HepG2 (cell line): ENCODE data around the gene COBLL1. TPM values are rescaled to one million over a fixed set of nuclear protein-coding genes. Genes with fewer than 3 reads are reported as not detected.

ENCODE experiments used
- KDM3A ChIP-seq: IDR thresholded peaks from 2 replicates; pipeline ENCODE4 v1.6.1; 2018; ENCODE audit warnings: low read depth, missing compliant biosample characterization
- NFE2L1 ChIP-seq: sonication (generic); formaldehyde crosslinking; IDR thresholded peaks from 2 replicates; pipeline ENCODE4 v1.4.0; 2020; ENCODE audit warnings: missing genetic modification reagents, mild to moderate bottlenecking, borderline replicate concordance
- NR3C1 ChIP-seq: sonication (generic); formaldehyde crosslinking; IDR thresholded peaks from 2 replicates; pipeline ENCODE4 v1.4.0; 2020; ENCODE audit warnings: missing genetic modification reagents
- RFX3 ChIP-seq: IDR thresholded peaks from 2 replicates; pipeline ENCODE4 v1.6.1; 2016; ENCODE audit warnings: missing biosample characterization, missing genetic modification reagents
- SMAD3 ChIP-seq: sonication (generic); formaldehyde crosslinking; IDR thresholded peaks from 2 replicates; pipeline ENCODE4 v1.4.0; 2020; ENCODE audit warnings: missing genetic modification reagents
- SOX13 ChIP-seq, 3 experiments: fragments of 450-650 bp in 1 of 3; sonication (generic) in 1 of 3; formaldehyde crosslinking in 1 of 3; IDR thresholded peaks in 2 of 3; conservative IDR thresholded peaks in 1 of 3; 2 replicates each; pipeline versions ENCODE4 v1.5.0 to v1.6.1; 2016 to 2020; ENCODE audit warnings: antibody characterized with exemption in 1 of 3, mild to moderate bottlenecking in 1 of 3, missing compliant biosample characterization in 1 of 3, missing genetic modification reagents in 1 of 3, moderate library complexity in 1 of 3
- SP2 ChIP-seq: sonication (generic); formaldehyde crosslinking; IDR thresholded peaks from 2 replicates; pipeline ENCODE4 v1.5.1; 2020; ENCODE audit warnings: mild to moderate bottlenecking, missing genetic modification reagents
- SP5 ChIP-seq: IDR thresholded peaks from 2 replicates; pipeline ENCODE4 v1.6.1; 2016; ENCODE audit warnings: low read depth, borderline replicate concordance
- TBL1XR1 ChIP-seq: fragments of 150-350 bp; IDR thresholded peaks from 2 replicates; pipeline ENCODE4 v1.6.1; 2014; ENCODE audit warnings: borderline replicate concordance, low read length; ENCODE audit not compliant: partially characterized antibody
- ZEB1 ChIP-seq: IDR thresholded peaks from 2 replicates; pipeline ENCODE4 v1.6.1; 2012; ENCODE audit warnings: mild to moderate bottlenecking, low read depth, inconsistent platforms; ENCODE audit not compliant: insufficient replicate concordance
- ZNF709 ChIP-seq: sonication (generic); formaldehyde crosslinking; IDR thresholded peaks from 2 replicates; pipeline ENCODE4 v1.5.0; 2020; ENCODE audit warnings: mild to moderate bottlenecking, missing genetic modification reagents
- polyA plus RNA-seq, 8 experiments: library from polyadenylated mRNA; depleted of rRNA in 3 of 8; stranded (reverse) in 7 of 8; unstranded in 1 of 8; fragments of >200 nt; fragmentation: Illumina TruSeq in 4 of 8; extraction: Trizol in 4 of 8; gene quantifications; 2 replicates each; pipeline versions ENCODE4 v1.2.1 to v1.2.3, GENCODE V29; 2011 to 2016; ENCODE audit warnings: low read depth in 4 of 8, missing spikeins in 1 of 8, mixed read lengths in 1 of 8; ENCODE audit not compliant: insufficient read depth in 1 of 8
- total RNA-seq, 5 experiments: library from RNA; depleted of rRNA; stranded (reverse); fragments of >200 nt; fragmentation: Illumina TruSeq; extraction: Trizol; gene quantifications; 2 replicates each; pipeline ENCODE4 v1.2.3, GENCODE V29; 2016; ENCODE audit warnings: low read depth in 1 of 5
- TF ChIP-seq, protein P1 (sequence below), 2 experiments: IDR thresholded peaks; 2 replicates each; pipeline ENCODE4 v1.6.1; 2011 to 2012; ENCODE audit warnings: low read length in 2 of 2, borderline replicate concordance in 1 of 2, low read depth in 1 of 2, mild to moderate bottlenecking in 1 of 2, moderate library complexity in 1 of 2
- TF ChIP-seq, protein P2 (sequence below): sonication (generic); formaldehyde crosslinking; IDR thresholded peaks from 2 replicates; pipeline ENCODE4 v1.4.0; 2020; ENCODE audit warnings: mild to moderate bottlenecking, missing genetic modification reagents
- TF ChIP-seq, protein P3 (sequence below): sonication (generic); formaldehyde crosslinking; conservative IDR thresholded peaks from 2 replicates; pipeline ENCODE4 v1.8.0; 2022; ENCODE audit warnings: low read depth, missing genetic modification reagents
- TF ChIP-seq, protein P4 (sequence below): sonication (generic); formaldehyde crosslinking; IDR thresholded peaks from 2 replicates; pipeline ENCODE4 v1.5.0; 2020; ENCODE audit warnings: mild to moderate bottlenecking, missing genetic modification reagents
- TF ChIP-seq, protein P5 (sequence below): sonication (generic); formaldehyde crosslinking; IDR thresholded peaks from 2 replicates; pipeline ENCODE4 v1.4.0; 2020; ENCODE audit warnings: mild to moderate bottlenecking, missing genetic modification reagents, borderline replicate concordance

Gene COBLL1
- total and polyA plus RNA-seq, 2 of the 13 experiments (the other 11 are each of a cell fraction or from before 2014, with no cell fraction given): 32.6 to 86.8 TPM

DNA sequence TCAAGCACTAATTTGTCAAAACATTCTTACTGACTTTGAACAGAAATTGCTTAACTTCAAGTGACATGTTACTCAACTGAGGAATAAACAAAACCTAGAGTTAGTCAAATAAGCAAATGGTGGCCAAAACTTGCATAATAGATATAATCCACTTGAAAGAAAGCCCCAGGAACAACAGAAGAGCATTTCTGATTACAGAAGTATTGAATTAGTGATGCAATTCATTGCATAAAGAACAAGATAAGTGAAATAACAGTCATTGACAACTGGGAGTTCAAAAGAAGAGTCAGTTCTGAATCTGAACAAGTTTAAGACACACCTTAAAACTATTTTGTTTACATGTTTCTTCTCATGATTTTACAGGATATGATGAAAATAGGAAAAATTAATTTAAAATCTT, 30.8 kb downstream of the COBLL1 start (continued):
- TF ChIP-seq, protein P1, sequence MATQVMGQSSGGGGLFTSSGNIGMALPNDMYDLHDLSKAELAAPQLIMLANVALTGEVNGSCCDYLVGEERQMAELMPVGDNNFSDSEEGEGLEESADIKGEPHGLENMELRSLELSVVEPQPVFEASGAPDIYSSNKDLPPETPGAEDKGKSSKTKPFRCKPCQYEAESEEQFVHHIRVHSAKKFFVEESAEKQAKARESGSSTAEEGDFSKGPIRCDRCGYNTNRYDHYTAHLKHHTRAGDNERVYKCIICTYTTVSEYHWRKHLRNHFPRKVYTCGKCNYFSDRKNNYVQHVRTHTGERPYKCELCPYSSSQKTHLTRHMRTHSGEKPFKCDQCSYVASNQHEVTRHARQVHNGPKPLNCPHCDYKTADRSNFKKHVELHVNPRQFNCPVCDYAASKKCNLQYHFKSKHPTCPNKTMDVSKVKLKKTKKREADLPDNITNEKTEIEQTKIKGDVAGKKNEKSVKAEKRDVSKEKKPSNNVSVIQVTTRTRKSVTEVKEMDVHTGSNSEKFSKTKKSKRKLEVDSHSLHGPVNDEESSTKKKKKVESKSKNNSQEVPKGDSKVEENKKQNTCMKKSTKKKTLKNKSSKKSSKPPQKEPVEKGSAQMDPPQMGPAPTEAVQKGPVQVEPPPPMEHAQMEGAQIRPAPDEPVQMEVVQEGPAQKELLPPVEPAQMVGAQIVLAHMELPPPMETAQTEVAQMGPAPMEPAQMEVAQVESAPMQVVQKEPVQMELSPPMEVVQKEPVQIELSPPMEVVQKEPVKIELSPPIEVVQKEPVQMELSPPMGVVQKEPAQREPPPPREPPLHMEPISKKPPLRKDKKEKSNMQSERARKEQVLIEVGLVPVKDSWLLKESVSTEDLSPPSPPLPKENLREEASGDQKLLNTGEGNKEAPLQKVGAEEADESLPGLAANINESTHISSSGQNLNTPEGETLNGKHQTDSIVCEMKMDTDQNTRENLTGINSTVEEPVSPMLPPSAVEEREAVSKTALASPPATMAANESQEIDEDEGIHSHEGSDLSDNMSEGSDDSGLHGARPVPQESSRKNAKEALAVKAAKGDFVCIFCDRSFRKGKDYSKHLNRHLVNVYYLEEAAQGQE (IDR thresholded peaks at IDR 0.05; ENCODE audit: borderline replicate concordance in 1 of 2, low read depth in 1 of 2, low read length in 2 of 2): peak in 1 of 2 experiments; percentile 69; a peak in 1 of 4 replicates
- TF ChIP-seq, protein P2, sequence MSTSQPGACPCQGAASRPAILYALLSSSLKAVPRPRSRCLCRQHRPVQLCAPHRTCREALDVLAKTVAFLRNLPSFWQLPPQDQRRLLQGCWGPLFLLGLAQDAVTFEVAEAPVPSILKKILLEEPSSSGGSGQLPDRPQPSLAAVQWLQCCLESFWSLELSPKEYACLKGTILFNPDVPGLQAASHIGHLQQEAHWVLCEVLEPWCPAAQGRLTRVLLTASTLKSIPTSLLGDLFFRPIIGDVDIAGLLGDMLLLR: no peak
- TF ChIP-seq RFX3 (peak; percentile 37; the same call in 1 of the 2 replicates), NR3C1 (no peak), TBL1XR1 (peak; percentile 96), NFE2L1 (CRISPR knock-in tag) (no peak), SP2 (CRISPR knock-in tag) (no peak), SOX13 (IDR thresholded peaks at IDR 0.05) (peak; percentile 92; the same call in 1 of the 2 replicates), SOX13 (CRISPR knock-in tag; conservative IDR thresholded peaks at IDR 0.05 in 1 of 2, IDR thresholded peaks at IDR 0.05 in 1 of 2) (peak in 1 of 2 experiments; percentile 98; a peak in 2 of 4 replicates), KDM3A (CRISPR knock-in tag) (no peak; the same call in 1 of the 2 replicates), SMAD3 (peak; percentile 93), SP5 (peak; percentile 26; the same call in 1 of the 2 replicates), ZNF709 (CRISPR knock-in tag) (no peak), ZEB1 (no peak)
- TF ChIP-seq, protein P3, sequence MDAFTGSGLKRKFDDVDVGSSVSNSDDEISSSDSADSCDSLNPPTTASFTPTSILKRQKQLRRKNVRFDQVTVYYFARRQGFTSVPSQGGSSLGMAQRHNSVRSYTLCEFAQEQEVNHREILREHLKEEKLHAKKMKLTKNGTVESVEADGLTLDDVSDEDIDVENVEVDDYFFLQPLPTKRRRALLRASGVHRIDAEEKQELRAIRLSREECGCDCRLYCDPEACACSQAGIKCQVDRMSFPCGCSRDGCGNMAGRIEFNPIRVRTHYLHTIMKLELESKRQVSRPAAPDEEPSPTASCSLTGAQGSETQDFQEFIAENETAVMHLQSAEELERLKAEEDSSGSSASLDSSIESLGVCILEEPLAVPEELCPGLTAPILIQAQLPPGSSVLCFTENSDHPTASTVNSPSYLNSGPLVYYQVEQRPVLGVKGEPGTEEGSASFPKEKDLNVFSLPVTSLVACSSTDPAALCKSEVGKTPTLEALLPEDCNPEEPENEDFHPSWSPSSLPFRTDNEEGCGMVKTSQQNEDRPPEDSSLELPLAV (CRISPR knock-in tag): no peak
- TF ChIP-seq, protein P4, sequence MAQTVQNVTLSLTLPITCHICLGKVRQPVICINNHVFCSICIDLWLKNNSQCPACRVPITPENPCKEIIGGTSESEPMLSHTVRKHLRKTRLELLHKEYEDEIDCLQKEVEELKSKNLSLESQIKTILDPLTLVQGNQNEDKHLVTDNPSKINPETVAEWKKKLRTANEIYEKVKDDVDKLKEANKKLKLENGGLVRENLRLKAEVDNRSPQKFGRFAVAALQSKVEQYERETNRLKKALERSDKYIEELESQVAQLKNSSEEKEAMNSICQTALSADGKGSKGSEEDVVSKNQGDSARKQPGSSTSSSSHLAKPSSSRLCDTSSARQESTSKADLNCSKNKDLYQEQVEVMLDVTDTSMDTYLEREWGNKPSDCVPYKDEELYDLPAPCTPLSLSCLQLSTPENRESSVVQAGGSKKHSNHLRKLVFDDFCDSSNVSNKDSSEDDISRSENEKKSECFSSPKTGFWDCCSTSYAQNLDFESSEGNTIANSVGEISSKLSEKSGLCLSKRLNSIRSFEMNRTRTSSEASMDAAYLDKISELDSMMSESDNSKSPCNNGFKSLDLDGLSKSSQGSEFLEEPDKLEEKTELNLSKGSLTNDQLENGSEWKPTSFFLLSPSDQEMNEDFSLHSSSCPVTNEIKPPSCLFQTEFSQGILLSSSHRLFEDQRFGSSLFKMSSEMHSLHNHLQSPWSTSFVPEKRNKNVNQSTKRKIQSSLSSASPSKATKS: peak; percentile 34; the same call in 1 of the 2 replicates
- TF ChIP-seq, protein P5, sequence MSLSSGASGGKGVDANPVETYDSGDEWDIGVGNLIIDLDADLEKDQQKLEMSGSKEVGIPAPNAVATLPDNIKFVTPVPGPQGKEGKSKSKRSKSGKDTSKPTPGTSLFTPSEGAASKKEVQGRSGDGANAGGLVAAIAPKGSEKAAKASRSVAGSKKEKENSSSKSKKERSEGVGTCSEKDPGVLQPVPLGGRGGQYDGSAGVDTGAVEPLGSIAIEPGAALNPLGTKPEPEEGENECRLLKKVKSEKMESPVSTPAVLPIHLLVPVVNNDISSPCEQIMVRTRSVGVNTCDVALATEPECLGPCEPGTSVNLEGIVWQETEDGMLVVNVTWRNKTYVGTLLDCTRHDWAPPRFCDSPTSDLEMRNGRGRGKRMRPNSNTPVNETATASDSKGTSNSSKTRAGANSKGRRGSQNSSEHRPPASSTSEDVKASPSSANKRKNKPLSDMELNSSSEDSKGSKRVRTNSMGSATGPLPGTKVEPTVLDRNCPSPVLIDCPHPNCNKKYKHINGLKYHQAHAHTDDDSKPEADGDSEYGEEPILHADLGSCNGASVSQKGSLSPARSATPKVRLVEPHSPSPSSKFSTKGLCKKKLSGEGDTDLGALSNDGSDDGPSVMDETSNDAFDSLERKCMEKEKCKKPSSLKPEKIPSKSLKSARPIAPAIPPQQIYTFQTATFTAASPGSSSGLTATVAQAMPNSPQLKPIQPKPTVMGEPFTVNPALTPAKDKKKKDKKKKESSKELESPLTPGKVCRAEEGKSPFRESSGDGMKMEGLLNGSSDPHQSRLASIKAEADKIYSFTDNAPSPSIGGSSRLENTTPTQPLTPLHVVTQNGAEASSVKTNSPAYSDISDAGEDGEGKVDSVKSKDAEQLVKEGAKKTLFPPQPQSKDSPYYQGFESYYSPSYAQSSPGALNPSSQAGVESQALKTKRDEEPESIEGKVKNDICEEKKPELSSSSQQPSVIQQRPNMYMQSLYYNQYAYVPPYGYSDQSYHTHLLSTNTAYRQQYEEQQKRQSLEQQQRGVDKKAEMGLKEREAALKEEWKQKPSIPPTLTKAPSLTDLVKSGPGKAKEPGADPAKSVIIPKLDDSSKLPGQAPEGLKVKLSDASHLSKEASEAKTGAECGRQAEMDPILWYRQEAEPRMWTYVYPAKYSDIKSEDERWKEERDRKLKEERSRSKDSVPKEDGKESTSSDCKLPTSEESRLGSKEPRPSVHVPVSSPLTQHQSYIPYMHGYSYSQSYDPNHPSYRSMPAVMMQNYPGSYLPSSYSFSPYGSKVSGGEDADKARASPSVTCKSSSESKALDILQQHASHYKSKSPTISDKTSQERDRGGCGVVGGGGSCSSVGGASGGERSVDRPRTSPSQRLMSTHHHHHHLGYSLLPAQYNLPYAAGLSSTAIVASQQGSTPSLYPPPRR (CRISPR knock-in tag): peak; percentile 87
